MM.1S (cell line): ENCODE data around the gene CHDH.

Experiments
- DNase-seq: peaks from one replicate; pipeline ENCODE4 v3.0.0-alpha.2; 2015
- H2AFZ ChIP-seq: fragments of 300-600 bp; sonication (generic); 2 replicates; pipeline ENCODE4 v1.6.0; 2016; ENCODE audit warnings: antibody characterized with exemption, low read length
- H3F3A ChIP-seq: fragments of 300-600 bp; sonication (generic); 2 replicates; pipeline ENCODE4 v1.6.1; 2016; ENCODE audit warnings: mild to moderate bottlenecking, antibody characterized with exemption, low read length, moderate library complexity, mixed read lengths; ENCODE audit not compliant: insufficient read depth
- H3K27ac ChIP-seq: fragments of 300-600 bp; sonication (generic); 2 replicates; pipeline ENCODE4 v1.5.1; 2016; ENCODE audit warnings: mild to moderate bottlenecking, low read length
- H3K27me3 ChIP-seq: fragments of 300-600 bp; sonication (generic); replicated peaks from 2 replicates; pipeline ENCODE4 v1.6.0; 2016; ENCODE audit warnings: low read length; ENCODE audit not compliant: insufficient read depth
- H3K36me3 ChIP-seq: fragments of 300-600 bp; sonication (generic); replicated peaks from 2 replicates; pipeline ENCODE4 v1.6.1; 2016; ENCODE audit warnings: mild to moderate bottlenecking, low read length, mixed read lengths; ENCODE audit not compliant: insufficient read depth
- H3K4me1 ChIP-seq: fragments of 300-600 bp; sonication (generic); 2 replicates; pipeline ENCODE4 v1.6.1; 2016; ENCODE audit warnings: low read length, mixed read lengths
- H3K4me2 ChIP-seq: fragments of 300-600 bp; sonication (generic); 2 replicates; pipeline ENCODE4 v1.6.0; 2016; ENCODE audit warnings: low read depth, low read length
- H3K4me3 ChIP-seq: fragments of 300-600 bp; sonication (generic); 2 replicates; pipeline ENCODE4 v1.5.1; 2016; ENCODE audit warnings: low read length, mixed read lengths
- H3K79me2 ChIP-seq: fragments of 300-600 bp; sonication (generic); 2 replicates; pipeline ENCODE4 v1.6.1; 2016; ENCODE audit warnings: mixed run types, low read length, mixed read lengths
- H3K9ac ChIP-seq: fragments of 300-600 bp; sonication (generic); 2 replicates; pipeline ENCODE4 v1.6.1; 2016; ENCODE audit warnings: low read length, mixed read lengths
- H3K9me2 ChIP-seq: fragments of 300-600 bp; sonication (generic); replicated peaks from 2 replicates; pipeline ENCODE4 v1.6.1; 2016; ENCODE audit warnings: mild to moderate bottlenecking, low read length, mixed read lengths; ENCODE audit not compliant: insufficient read depth
- H3K9me3 ChIP-seq: fragments of 300-600 bp; sonication (generic); replicated peaks from 2 replicates; pipeline ENCODE4 v1.6.1; 2016; ENCODE audit warnings: mild to moderate bottlenecking, low read length, mixed read lengths; ENCODE audit not compliant: insufficient read depth
- H4K20me1 ChIP-seq: fragments of 300-600 bp; sonication (generic); 2 replicates; pipeline ENCODE4 v1.6.1; 2016; ENCODE audit warnings: mild to moderate bottlenecking, low read length, moderate library complexity, mixed read lengths; ENCODE audit not compliant: insufficient read depth
- EZH2 ChIP-seq: fragments of 300-600 bp; sonication (generic); optimal IDR thresholded peaks from 2 replicates; pipeline ENCODE3; 2017; ENCODE audit warnings: low read depth, mild to moderate bottlenecking, antibody characterized with exemption, low read length, mixed read lengths
- EZH2phosphoT487 ChIP-seq: fragments of 300-600 bp; sonication (generic); IDR thresholded peaks from 2 replicates; pipeline ENCODE4 v1.6.1; 2018; ENCODE audit warnings: antibody characterized with exemption, low read length
- TF ChIP-seq, protein P1 (sequence below): fragments of 300-600 bp; sonication (generic); IDR thresholded peaks from 2 replicates; pipeline ENCODE4 v1.5.1; 2016; ENCODE audit warnings: antibody characterized with exemption, low read length, mixed read lengths

The CHDH gene

DNA sequence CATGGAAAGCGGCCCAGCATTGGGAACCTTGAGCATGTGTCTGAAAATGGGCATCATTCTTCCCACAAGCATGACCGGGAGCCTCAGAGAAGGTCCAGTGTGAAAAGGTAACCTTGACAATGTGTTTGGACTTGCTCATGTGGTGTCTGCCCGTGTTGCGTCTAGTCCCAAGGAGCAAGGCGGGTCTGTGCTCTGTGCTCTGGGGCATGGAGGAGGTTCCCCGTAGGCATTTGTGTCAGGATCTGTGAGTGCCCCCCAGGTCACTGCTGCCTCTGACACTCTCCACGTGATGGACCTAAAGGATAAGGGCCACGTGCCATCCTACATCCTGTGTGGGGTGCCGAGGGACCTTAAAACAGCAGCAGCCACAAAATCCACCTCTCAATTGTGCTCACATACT is 44.9 kb downstream of the CHDH start:
- no peak for DNase-seq
- no peaks in the 10 kb centered on the region for H3K4me1 ChIP-seq
- no peak overlapping the region for H3K4me2 ChIP-seq
- no peaks in the 10 kb centered on the region for H3K27me3 ChIP-seq
- no peak overlapping the region for H3K27ac ChIP-seq
- H3K9me2 ChIP-seq, result no peaks in the 10 kb centered on the region
- H3K79me2 ChIP-seq, result no peaks in the 10 kb centered on the region
- H3K4me3 ChIP-seq, result no peak overlapping the region
- H2AFZ ChIP-seq, result no peak overlapping the region
- no peaks in the 10 kb centered on the region for H4K20me1 ChIP-seq
- no peaks in the 10 kb centered on the region for H3K36me3 ChIP-seq
- no peaks in the 10 kb centered on the region for H3F3A ChIP-seq
- TF ChIP-seq, protein P1, sequence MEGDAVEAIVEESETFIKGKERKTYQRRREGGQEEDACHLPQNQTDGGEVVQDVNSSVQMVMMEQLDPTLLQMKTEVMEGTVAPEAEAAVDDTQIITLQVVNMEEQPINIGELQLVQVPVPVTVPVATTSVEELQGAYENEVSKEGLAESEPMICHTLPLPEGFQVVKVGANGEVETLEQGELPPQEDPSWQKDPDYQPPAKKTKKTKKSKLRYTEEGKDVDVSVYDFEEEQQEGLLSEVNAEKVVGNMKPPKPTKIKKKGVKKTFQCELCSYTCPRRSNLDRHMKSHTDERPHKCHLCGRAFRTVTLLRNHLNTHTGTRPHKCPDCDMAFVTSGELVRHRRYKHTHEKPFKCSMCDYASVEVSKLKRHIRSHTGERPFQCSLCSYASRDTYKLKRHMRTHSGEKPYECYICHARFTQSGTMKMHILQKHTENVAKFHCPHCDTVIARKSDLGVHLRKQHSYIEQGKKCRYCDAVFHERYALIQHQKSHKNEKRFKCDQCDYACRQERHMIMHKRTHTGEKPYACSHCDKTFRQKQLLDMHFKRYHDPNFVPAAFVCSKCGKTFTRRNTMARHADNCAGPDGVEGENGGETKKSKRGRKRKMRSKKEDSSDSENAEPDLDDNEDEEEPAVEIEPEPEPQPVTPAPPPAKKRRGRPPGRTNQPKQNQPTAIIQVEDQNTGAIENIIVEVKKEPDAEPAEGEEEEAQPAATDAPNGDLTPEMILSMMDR, result no peak
- TF ChIP-seq EZH2phosphoT487, result no peak
- TF ChIP-seq EZH2, result no peak
- H3K9me3 ChIP-seq, result no peaks in the 10 kb centered on the region
- no peak overlapping the region for H3K9ac ChIP-seq

DNA sequence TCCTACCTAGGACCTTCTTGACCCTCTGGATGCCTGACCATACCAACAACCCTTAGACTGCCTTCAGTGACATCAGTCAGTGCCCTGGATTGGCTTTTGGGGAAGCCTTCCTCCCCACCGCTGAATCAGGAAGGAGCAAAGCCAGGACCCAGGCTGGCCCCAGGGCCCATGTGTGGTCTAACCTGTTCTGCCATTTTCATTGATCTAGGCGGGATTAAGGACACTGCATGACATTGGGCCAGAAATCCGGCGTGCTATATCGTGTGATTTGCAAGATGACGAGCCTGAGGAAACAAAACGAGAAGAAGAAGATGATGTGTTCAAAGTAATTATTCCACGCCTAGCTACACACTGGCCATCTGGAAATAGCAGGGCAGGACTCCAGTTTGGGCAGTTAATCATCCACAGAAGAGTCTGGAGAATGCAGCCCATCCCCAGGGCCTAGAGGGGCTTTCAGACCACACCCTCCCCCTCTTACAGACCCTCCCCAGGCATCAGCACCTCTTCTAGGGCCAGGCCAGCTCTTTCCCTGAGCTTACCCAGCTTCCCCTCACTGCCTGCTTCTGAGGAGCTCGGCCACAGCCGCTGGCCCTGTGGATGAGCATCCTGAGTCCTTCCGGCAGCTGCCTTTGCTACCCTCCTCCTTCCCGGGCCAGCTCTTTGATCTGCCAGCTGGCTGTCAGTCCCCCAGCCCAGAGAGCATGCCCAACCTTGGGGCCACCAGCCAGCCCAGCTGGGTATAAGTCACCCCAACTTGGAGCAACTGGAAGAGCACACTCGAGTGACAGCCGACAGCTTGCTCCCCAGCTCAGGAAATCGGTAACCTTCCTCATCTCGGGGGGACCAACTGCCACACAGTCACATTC is 45.9 kb downstream of the CHDH start:
- H3K36me3 ChIP-seq, result no peaks in the 10 kb centered on the region

DNA sequence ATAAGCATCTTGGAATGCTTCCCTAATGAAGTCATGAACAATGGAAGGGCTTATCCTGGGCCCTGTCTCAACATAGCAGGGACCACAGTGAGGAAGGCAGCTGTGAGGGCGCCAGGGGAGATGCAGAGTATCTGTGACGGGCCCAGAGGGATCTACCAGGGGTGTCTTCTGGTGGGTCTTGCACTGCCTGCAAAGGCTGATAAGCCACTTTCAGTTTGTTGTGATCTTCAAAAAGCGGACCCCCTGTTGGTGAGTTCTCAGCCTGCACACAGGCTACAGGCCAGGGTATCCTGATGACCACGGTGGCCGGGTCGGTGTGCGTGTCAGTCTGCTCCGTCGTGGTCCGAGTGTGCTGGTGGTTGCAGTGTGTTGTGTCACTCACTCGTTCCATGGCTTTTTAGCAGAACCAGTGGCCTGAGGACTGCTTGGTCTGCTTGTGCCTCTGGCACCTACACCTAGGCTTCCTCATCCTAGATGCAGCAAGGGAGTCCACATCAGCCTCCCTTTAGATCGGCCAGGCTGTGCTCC is 46.8 kb downstream of the CHDH start:
- Histone ChIP-seq H3K36me3 (no peaks in the 10 kb centered on the region), H3K4me1 (no peaks in the 10 kb centered on the region), H3K27me3 (no peaks in the 10 kb centered on the region), H3F3A (no peaks in the 10 kb centered on the region), H2AFZ (no peak overlapping the region), H3K27ac (no peak overlapping the region), H4K20me1 (no peaks in the 10 kb centered on the region), H3K4me3 (no peak overlapping the region), H3K4me2 (no peak overlapping the region), H3K9me2 (no peaks in the 10 kb centered on the region), H3K9ac (no peak overlapping the region), H3K9me3 (no peaks in the 10 kb centered on the region), H3K79me2 (no peaks in the 10 kb centered on the region)
- TF ChIP-seq EZH2phosphoT487 (no peak), EZH2 (no peak)
- TF ChIP-seq, protein P1, result no peak
- no peak for DNase-seq

More for the DNA sequence above, 45.9 kb downstream of the CHDH start:
- H3F3A ChIP-seq, result no peaks in the 10 kb centered on the region
- H3K79me2 ChIP-seq, result no peaks in the 10 kb centered on the region
- H3K27me3 ChIP-seq, result no peaks in the 10 kb centered on the region
- H3K27ac ChIP-seq, result no peak overlapping the region
- no peak overlapping the region for H3K4me3 ChIP-seq
- H3K9me3 ChIP-seq, result no peaks in the 10 kb centered on the region
- no peaks in the 10 kb centered on the region for H3K4me1 ChIP-seq
- no peak overlapping the region for H3K4me2 ChIP-seq
- no peaks in the 10 kb centered on the region for H4K20me1 ChIP-seq
- no peak for DNase-seq
- TF ChIP-seq EZH2phosphoT487 (no peak), EZH2 (no peak)
- TF ChIP-seq, protein P1, result no peak
- H3K9me2 ChIP-seq, result no peaks in the 10 kb centered on the region
- H3K9ac ChIP-seq, result no peak overlapping the region
- H2AFZ ChIP-seq, result no peak overlapping the region
